Heart left ventricle (tissue), 16 donors: Measurements from ENCODE around the gene USP34. TPM values are rescaled to one million over a fixed set of nuclear protein-coding genes. Genes with fewer than 3 reads are reported as not detected.

ENCODE experiments used
- ATAC-seq, 4 donors: fragments of 200-7000 bp; cut with Tn5 transposase; one replicate each; pipeline ENCODE4 v1.9.1; 2020 to 2022; ENCODE audit warnings: moderate library complexity in 4 of 4, mild to moderate bottlenecking in 3 of 4, moderate number of reproducible peaks in 1 of 4
- DNase-seq, 5 donors: peaks; one replicate each; pipeline ENCODE4 v3.0.0-alpha.2; 2020
- H3K27ac ChIP-seq, 12 donors: fragments of 200-600 bp; sonication (generic) in 4 of 12; one replicate each; pipeline versions ENCODE4 v1.5.0 to v1.8.0; 2016 to 2022; ENCODE audit warnings: mild to moderate bottlenecking in 2 of 12
- H3K27me3 ChIP-seq, 9 donors: fragments of 200-600 bp; sonication (generic) in 2 of 9; one replicate each; pipeline versions ENCODE4 v1.5.1 to v1.8.0; 2016 to 2022; ENCODE audit warnings: mild to moderate bottlenecking in 3 of 9
- H3K36me3 ChIP-seq, 9 donors: fragments of 200-600 bp; sonication (generic) in 2 of 9; one replicate each; pipeline versions ENCODE4 v1.5.0 to v1.8.0; 2018 to 2022; ENCODE audit warnings: mild to moderate bottlenecking in 2 of 9
- H3K4me1 ChIP-seq, 12 donors: fragments of 200-600 bp; sonication (generic) in 4 of 12; one replicate each; pipeline versions ENCODE4 v1.5.0 to v1.8.0; 2016 to 2022; ENCODE audit warnings: mild to moderate bottlenecking in 3 of 12
- H3K4me3 ChIP-seq, 12 donors: fragments of 200-600 bp; sonication (generic) in 4 of 12; one replicate each; pipeline versions ENCODE4 v1.5.0 to v1.8.0; 2017 to 2022; ENCODE audit warnings: mild to moderate bottlenecking in 9 of 12, moderate library complexity in 4 of 12
- H3K9me3 ChIP-seq, 12 donors: fragments of 200-600 bp; sonication (generic) in 4 of 12; one replicate each; pipeline versions ENCODE4 v1.5.0 to v1.8.0; 2016 to 2022; ENCODE audit warnings: mild to moderate bottlenecking in 1 of 12
- POLR2A ChIP-seq, 2 donors: fragments of 450-650 bp; IDR thresholded peaks; one replicate each; pipeline ENCODE4 v1.6.1; 2017; ENCODE audit warnings: antibody characterized with exemption in 2 of 2, mild to moderate bottlenecking in 2 of 2, moderate library complexity in 2 of 2
- WGBS, 4 donors: extraction: QIAGEN DNeasy Blood & Tissue Kit in 2 of 4; methylation state at CpG; one replicate each; pipeline versions ENCODE4 v1.1.5 to v1.1.7; 2013 to 2018; 5-methylcytosine and 5-hydroxymethylcytosine counted together
- intact Hi-C, 10 donors: fragments of 100-400 bp; cut with DNase I; formaldehyde crosslinking; loops; one replicate each; pipeline versions ENCODE4 v1.11.1 to v1.14.2; 2022
- polyA plus RNA-seq, 2 donors: library from polyadenylated mRNA; stranded (reverse); fragments of 200-250 nt; gene quantifications; one replicate each; pipeline ENCODE4 v1.2.3, GENCODE V29; 2013
- total RNA-seq, 9 donors: library from RNA; depleted of rRNA in 2 of 9; stranded (reverse); fragments of >200 nt in 2 of 9; fragmentation: NEBNext Ultra II Directional in 3 of 9; extraction: Animal tissue kit (Norgen Biotek cat#: 25700) in 3 of 9; gene quantifications; one replicate each; pipeline versions ENCODE4 v1.1.0 to v1.2.4, GENCODE V29; 2016 to 2023
- TF ChIP-seq, protein P1 (sequence below), 12 donors: fragments of 200-600 bp; sonication (generic) in 4 of 12; IDR thresholded peaks; one replicate each; pipeline versions ENCODE4 v1.5.0 to v1.8.0; 2018 to 2022; ENCODE audit warnings: antibody characterized with exemption in 12 of 12, mild to moderate bottlenecking in 5 of 12
- donor health status: ischemic (EF 13 %, LVEDD 7.1; RV severe dilation, severe dysfunction).
- donor health status: healthy with polysubstance abuse.
- donor health status: DM: no; HTN: yes; CAD: no.
- donor health status: DM: no; HTN: no; CAD: no.
- donor health status: ischemic (EF 25% LVEDD 6.9; RV normal size, moderate dysfunction).
- donor health status: ischemic (EF 25% LVEDD 5.7; RV mildly dilated, moderate dysfunction).
- donor health status: healthy.
- donor health status: DM: yes; HTN: yes; CAD: no.
- donor health status: ischemic (EF 35%, LVEDD 5.7; RV mildly dilated, moderate dysfunction).
- donor health status: nonischemic (EF 11% LVEDD 7.7; RV severe dilation, severe dysfunction).
- donor health status: DM: yes; HTN: yes; CAD: no.
- donor health status: PGD.
- donor health status: ischemic (EF 29% LVEDD 5.4; RV normal size, mild dysfunction).
- donor health status: nonischemic (EF 23%, LVEDD 6.1; RV moderate dilation, normal function).

USP34 gene
- total and polyA plus RNA-seq, 11 donors, result 33.3 to 82.8 (median 60.6) TPM

DNA sequence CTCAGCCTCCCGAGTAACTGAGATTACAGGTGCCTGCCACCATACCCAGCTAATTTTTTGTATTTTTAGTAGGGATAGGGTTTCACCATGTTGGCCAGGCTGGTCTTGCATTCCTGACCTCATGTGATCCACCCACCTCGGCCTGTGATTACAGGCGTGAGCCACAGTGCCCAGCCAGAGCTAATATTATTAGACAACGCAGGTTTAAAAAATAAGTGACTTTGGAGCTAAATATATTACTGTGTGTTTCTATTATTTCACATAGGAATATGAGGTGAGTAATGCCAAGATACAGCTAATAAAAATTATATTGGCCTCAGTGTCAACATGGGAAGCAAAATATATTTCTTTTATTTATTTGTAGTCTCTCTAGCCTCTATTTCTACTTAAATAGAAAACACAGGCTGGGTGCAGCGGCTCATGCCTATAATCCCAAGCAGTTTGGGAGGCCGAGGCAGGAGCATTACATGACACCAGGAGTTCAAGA lies 188.7 kb downstream of the USP34 start:
- no peak for ATAC-seq
- 74 to 89% (median 84%) methylated on average over 6 of the region's 6 CpGs for WGBS, 4 donors
- no peak for TF ChIP-seq POLR2A (IDR thresholded peaks at IDR 0.05)
- TF ChIP-seq, protein P1, sequence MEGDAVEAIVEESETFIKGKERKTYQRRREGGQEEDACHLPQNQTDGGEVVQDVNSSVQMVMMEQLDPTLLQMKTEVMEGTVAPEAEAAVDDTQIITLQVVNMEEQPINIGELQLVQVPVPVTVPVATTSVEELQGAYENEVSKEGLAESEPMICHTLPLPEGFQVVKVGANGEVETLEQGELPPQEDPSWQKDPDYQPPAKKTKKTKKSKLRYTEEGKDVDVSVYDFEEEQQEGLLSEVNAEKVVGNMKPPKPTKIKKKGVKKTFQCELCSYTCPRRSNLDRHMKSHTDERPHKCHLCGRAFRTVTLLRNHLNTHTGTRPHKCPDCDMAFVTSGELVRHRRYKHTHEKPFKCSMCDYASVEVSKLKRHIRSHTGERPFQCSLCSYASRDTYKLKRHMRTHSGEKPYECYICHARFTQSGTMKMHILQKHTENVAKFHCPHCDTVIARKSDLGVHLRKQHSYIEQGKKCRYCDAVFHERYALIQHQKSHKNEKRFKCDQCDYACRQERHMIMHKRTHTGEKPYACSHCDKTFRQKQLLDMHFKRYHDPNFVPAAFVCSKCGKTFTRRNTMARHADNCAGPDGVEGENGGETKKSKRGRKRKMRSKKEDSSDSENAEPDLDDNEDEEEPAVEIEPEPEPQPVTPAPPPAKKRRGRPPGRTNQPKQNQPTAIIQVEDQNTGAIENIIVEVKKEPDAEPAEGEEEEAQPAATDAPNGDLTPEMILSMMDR (IDR thresholded peaks at IDR 0.05), result no peak

DNA sequence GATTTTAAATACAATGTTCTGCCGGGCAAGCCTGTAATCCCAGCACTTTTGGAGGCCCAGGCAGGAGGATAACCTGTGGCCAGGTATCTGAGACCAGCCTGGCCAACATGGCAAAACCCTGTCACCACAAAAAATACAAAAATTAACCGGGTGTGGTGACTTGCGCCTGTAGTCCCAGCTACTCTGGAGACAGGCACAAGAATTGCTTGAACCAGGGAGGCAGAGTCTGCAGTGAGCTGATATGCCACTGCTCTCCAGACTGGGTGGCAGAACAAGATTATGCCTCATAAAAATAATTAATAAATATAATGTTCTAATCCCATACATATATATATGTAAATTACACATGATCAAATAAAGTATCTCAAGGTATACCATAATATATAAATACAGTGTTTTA lies 189.6 kb downstream of the USP34 start:
- TF ChIP-seq, protein P1 (IDR thresholded peaks at IDR 0.05), result no peak
- no peak for TF ChIP-seq POLR2A (IDR thresholded peaks at IDR 0.05)
- intact Hi-C loops, result no loop called here
- Histone ChIP-seq H3K9me3 (no peaks in the 10 kb centered on the region), H3K4me1 (no peaks in the 10 kb centered on the region), H3K27ac (no peak overlapping the region), H3K36me3 (peaks cover 0 to 98% (median 75%) of the 10 kb centered on the region in 9 donors), H3K27me3 (no peaks in the 10 kb centered on the region), H3K4me3 (no peak overlapping the region)
- ATAC-seq (no peak), DNase-seq (no peak)
- WGBS, 4 donors, result 92 to 96% (median 96%) methylated on average over 3 of the region's 3 CpGs

More for the DNA sequence above, 188.7 kb downstream of the USP34 start:
- H3K9me3 ChIP-seq, result no peaks in the 10 kb centered on the region
- no peaks in the 10 kb centered on the region for H3K27me3 ChIP-seq
- H3K27ac ChIP-seq, result no peak overlapping the region
- no peaks in the 10 kb centered on the region for H3K4me1 ChIP-seq
- DNase-seq, result no peak
- intact Hi-C loops, result no loop called here
- H3K36me3 ChIP-seq, result peaks cover 0 to 98% (median 73%) of the 10 kb centered on the region in 9 donors
- no peak overlapping the region for H3K4me3 ChIP-seq

DNA sequence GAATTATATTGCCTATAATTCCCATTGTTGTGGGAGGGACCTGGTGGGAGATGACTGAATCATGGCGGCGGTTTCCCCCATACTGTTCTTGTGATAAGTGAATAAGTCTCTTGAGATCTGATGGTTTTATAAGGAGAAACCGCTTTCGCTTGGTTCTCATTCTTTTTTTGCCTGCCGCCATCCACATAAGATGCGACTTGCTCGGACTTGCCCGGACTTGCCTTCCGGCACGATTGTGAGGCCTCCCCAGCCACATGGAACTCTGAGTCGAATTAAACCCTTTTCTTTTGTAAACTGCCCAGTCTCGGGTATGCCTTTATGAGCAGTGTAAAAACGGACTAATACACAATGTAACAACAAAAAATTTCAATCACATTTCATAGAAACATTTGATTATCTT lies 193.1 kb downstream of the USP34 start:
- no peak overlapping the region for H3K4me3 ChIP-seq
- no peak for ATAC-seq
- H3K27ac ChIP-seq, result no peak overlapping the region
- 95 to 98% (median 97%) methylated on average over 13 of the region's 13 CpGs for WGBS, 4 donors
- peaks cover 0 to 96% (median 83%) of the 10 kb centered on the region in 9 donors for H3K36me3 ChIP-seq
- intact Hi-C loops, result no loop called here
- no peaks in the 10 kb centered on the region for H3K9me3 ChIP-seq
- no peaks in the 10 kb centered on the region for H3K4me1 ChIP-seq
- TF ChIP-seq, protein P1 (IDR thresholded peaks at IDR 0.05), result no peak
- no peak for TF ChIP-seq POLR2A (IDR thresholded peaks at IDR 0.05)
- H3K27me3 ChIP-seq, result no peaks in the 10 kb centered on the region
- no peak for DNase-seq

DNA sequence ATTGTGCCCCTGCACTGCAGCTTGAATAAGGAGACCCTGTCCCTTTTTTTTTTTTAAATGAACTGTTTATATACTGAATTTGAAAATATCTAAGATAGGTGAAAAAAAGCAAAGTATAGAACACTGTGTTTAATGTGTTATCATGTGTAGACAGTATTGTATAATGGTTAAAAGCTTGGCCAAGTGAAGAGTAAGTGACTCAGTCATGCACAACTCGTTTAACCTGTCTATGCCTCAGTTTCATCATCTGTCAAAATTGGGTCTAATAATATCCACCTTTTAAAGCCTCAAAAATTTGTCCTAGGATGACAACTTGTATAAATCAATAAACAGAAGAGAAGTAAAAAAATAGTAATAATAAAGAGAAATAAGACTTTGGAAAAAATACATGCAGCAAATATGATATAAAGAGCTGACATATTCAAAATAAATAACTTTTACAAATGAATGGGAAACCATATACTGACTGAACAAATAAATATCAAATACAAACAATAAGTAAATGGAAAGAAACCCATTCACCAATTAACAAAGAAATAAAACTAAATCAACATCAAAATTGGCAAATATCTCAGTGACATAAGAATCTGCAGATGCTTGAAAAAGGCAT lies 195.2 kb downstream of the USP34 start:
- no peaks in the 10 kb centered on the region for H3K27me3 ChIP-seq
- intact Hi-C loops, result no loop called here
- H3K4me1 ChIP-seq, result no peaks in the 10 kb centered on the region
- H3K27ac ChIP-seq, result no peak overlapping the region
- peaks cover 0 to 88% (median 71%) of the 10 kb centered on the region in 9 donors for H3K36me3 ChIP-seq
- ATAC-seq (no peak), DNase-seq (no peak)
- H3K9me3 ChIP-seq, result no peaks in the 10 kb centered on the region
- no peak overlapping the region for H3K4me3 ChIP-seq
- no peak for TF ChIP-seq POLR2A (IDR thresholded peaks at IDR 0.05)
- TF ChIP-seq, protein P1 (IDR thresholded peaks at IDR 0.05), result no peak
- WGBS, 4 donors, result 87 to 94% (median 93%) methylated on average over 1 of the region's 1 CpG
